ENCODE measurements around the gene USH1C. TPM values are rescaled to one million over a fixed set of nuclear protein-coding genes. Genes with fewer than 3 reads are reported as not detected.

The USH1C gene
- total and polyA plus RNA-seq, 2 of the 4 experiments (the other 2 are of a cell fraction) = not detected

- no peak for DNase-seq
- no peak overlapping the region for H3K56ac ChIP-seq (ENCODE audit: extremely low read depth, insufficient read depth, low read length)
- H3K4me1 ChIP-seq (ENCODE audit: control insufficient read depth, insufficient read depth, low read length) = no peaks in the 10 kb centered on the region
- H3K14ac ChIP-seq (replicated peaks; ENCODE audit: low read depth, low read length) = no peak overlapping the region
- no peaks in the 10 kb centered on the region for H3K9me1 ChIP-seq (ENCODE audit: insufficient read depth, low read length)
- H3K18ac ChIP-seq (ENCODE audit: low read depth, low read length) = no peak overlapping the region
- no peaks in the 10 kb centered on the region for H4K20me1 ChIP-seq (ENCODE audit: insufficient read depth, low read length)
- peaks cover 3% of the 10 kb centered on the region; the same call in 1 of the 2 replicates for H3K27me3 ChIP-seq (ENCODE audit: control insufficient read depth, insufficient read depth, low read length)
- BruUV-seq (replicated peaks) = no TSS peak
- no peaks in the 10 kb centered on the region for H3K9me3 ChIP-seq (ENCODE audit: control insufficient read depth, insufficient read depth, low read length)
- no peak for ATAC-seq (ENCODE audit: low read depth)
- H4K5ac ChIP-seq (ENCODE audit: low read depth, low read length) = no peak overlapping the region
- H3K23ac ChIP-seq (ENCODE audit: low read depth, low read length) = no peak overlapping the region
- in situ Hi-C loops (cut with MboI; ENCODE audit: low sequenced_read_pairs) (no loop called here), intact Hi-C loops (cut with micrococcal nuclease) (no loop called here), dilution Hi-C loops (cut with HindIII; ENCODE audit: low sequenced_read_pairs, unreplicated experiment) (no loop called here)
- no peak overlapping the region for H3K4me2 ChIP-seq (ENCODE audit: low read depth, low read length)
- H2AK9ac ChIP-seq (replicated peaks; ENCODE audit: low read depth, low read length, poor library complexity) = no peak overlapping the region
- H2BK20ac ChIP-seq (ENCODE audit: low read depth, low read length) = no peak overlapping the region
- no peak overlapping the region for H4K8ac ChIP-seq (ENCODE audit: low read depth in 2 of 2, low read length in 2 of 2)
- H3K79me1 ChIP-seq (ENCODE audit: low read depth in 1 of 2, low read length in 2 of 2) = no peaks in the 10 kb centered on the region
- H3K9ac ChIP-seq (ENCODE audit: low read depth, low read length) = no peak overlapping the region
- no peak overlapping the region for H2BK5ac ChIP-seq (ENCODE audit: low read depth, low read length, poor library complexity, severe bottlenecking)
- H2AFZ ChIP-seq (replicated peaks; ENCODE audit: low read length, poor library complexity) = no peak overlapping the region
- H4K91ac ChIP-seq (ENCODE audit: insufficient read depth, low read depth, low read length) = no peak overlapping the region
- no peak overlapping the region for H3K4ac ChIP-seq (ENCODE audit: low read depth, low read length)
- no peak overlapping the region for H2BK15ac ChIP-seq (ENCODE audit: low read depth, low read length)
- no peak overlapping the region for H3K27ac ChIP-seq (ENCODE audit: insufficient read depth, low read length)
- H3K4me3 ChIP-seq (ENCODE audit: insufficient read depth, low read depth, low read length) = no peak overlapping the region
- CTCF ChIA-PET = no interaction called here
- H2AK5ac ChIP-seq (ENCODE audit: low read depth, low read length) = no peak overlapping the region
- no peak overlapping the region for H2BK120ac ChIP-seq (ENCODE audit: low read depth, low read length)
- POLR2A ChIA-PET (ENCODE audit: unreplicated experiment) = no interaction called here
- no peaks in the 10 kb centered on the region for H3K36me3 ChIP-seq (ENCODE audit: control insufficient read depth, insufficient read depth, low read length)
- TF ChIP-seq MXI1 (IDR thresholded peaks at IDR 0.05; ENCODE audit: borderline replicate concordance, low read depth, low read length) = no peak
- TF ChIP-seq BHLHE40 (IDR thresholded peaks at IDR 0.05; ENCODE audit: low read depth, low read length) = no peak
- no peak for TF ChIP-seq CEBPB (IDR thresholded peaks at IDR 0.05; ENCODE audit: low read depth, low read length)
- no peak for TF ChIP-seq NFE2L2 (IDR thresholded peaks at IDR 0.05; ENCODE audit: low read depth, low read length)
- no peak for TF ChIP-seq RFX5 (IDR thresholded peaks at IDR 0.05; ENCODE audit: low read depth, low read length)
- TF ChIP-seq MAFK (IDR thresholded peaks at IDR 0.05; ENCODE audit: low read depth, low read length) = no peak
- TF ChIP-seq, protein P1, sequence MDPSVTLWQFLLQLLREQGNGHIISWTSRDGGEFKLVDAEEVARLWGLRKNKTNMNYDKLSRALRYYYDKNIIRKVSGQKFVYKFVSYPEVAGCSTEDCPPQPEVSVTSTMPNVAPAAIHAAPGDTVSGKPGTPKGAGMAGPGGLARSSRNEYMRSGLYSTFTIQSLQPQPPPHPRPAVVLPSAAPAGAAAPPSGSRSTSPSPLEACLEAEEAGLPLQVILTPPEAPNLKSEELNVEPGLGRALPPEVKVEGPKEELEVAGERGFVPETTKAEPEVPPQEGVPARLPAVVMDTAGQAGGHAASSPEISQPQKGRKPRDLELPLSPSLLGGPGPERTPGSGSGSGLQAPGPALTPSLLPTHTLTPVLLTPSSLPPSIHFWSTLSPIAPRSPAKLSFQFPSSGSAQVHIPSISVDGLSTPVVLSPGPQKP (IDR thresholded peaks at IDR 0.05; ENCODE audit: borderline replicate concordance, low read depth, low read length) = no peak
- no peak for TF ChIP-seq FOS (IDR thresholded peaks at IDR 0.05; ENCODE audit: low read depth, low read length)
- 25% methylated on average over 2 of the region's 12 CpGs; no CpG with 5 or more reads in 1 of the 2 experiments for WGBS, 2 experiments (ENCODE audit: extremely low coverage in 2 of 2, insufficient read length in 1 of 2)
These were observed 16.3 kb upstream of the USH1C start for GRCh38 chr11:17560281-17561110.

All from IMR-90 (cell line).